ENCODE measurements around the gene TBXA2R.

The TBXA2R gene

GRCh38 chr19:3550947-3551791, 55.5 kb downstream of the TBXA2R start:
- no peak for DNase-seq

GRCh38 chr19:3549816-3550215, 56.9 kb downstream of the TBXA2R start:
- DNase-seq = no peak

GRCh38 chr19:3548606-3549005, 58.1 kb downstream of the TBXA2R start:
- no peak for DNase-seq

DNA sequence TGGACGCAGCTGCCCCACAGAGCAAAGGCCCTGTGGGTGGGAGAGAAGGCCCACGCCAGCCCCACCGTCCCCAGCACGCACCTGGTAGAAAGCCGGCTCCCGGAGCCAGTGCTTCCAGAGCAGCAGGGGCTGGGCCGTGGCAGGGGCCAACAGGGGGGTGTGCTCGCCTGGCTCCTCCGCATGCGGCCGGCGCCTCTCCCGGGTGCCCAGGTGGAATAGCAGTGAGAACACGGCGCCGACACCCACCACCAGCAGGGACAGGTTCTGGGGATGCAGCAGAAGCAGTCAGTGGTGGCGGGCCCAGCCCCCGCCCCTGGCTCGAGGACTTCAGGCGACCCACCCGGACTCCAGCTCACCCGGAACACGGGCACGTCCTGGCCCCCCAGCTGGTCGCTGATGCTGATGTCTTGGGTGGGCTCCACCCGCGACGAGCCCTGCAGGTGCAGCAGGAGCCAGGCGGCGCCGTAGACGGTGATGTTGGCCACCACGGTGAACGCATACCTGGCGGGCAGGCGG, 58.9 kb downstream of the TBXA2R start:
- no peak for DNase-seq

DNA sequence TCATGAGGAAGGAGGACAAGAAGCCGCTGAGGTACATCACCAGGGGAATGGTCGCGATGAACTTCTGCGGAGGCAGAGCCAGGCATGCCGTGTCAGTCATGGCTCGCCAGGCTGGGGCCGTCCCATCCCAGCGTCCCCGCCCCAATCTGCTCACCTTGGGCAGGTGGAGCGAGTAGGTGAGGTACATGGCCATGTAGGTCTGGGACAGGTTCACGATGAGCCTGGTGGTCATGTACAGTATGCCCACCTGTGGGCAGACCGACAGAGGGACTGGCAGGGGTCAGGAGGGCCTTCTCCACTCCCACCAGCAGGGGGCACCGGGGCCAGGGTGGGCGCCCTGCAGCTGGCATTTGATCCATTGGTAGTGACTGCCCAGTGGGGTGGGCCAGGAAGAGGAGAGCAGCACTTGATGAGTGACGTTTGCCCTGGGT, 59.4 kb downstream of the TBXA2R start:
- DNase-seq = peak; percentile 16

DNA sequence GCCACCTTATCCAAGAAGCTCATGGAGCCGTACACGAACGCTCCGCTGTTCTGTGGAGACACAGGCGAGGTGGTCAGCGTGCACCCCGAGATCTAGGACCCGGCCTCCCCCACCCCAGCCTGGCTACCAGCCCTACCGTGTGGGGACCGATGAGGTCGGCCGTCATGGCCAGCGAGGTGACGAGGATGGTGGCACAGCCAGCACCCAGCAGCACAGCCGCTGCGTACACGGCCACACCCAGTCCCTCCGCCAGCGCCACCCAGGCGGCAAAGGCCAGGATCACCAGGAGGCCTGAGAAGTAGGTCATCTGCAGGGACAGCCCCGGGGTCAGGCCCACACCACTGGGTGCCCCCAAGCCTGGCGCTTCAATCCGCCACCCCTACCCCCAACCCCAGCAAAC, 60.6 kb downstream of the TBXA2R start:
- no peak for DNase-seq

- no peak for DNase-seq
Observed at GRCh38 chr19:3545669-3546034, 61.0 kb downstream of the TBXA2R start.

DNA sequence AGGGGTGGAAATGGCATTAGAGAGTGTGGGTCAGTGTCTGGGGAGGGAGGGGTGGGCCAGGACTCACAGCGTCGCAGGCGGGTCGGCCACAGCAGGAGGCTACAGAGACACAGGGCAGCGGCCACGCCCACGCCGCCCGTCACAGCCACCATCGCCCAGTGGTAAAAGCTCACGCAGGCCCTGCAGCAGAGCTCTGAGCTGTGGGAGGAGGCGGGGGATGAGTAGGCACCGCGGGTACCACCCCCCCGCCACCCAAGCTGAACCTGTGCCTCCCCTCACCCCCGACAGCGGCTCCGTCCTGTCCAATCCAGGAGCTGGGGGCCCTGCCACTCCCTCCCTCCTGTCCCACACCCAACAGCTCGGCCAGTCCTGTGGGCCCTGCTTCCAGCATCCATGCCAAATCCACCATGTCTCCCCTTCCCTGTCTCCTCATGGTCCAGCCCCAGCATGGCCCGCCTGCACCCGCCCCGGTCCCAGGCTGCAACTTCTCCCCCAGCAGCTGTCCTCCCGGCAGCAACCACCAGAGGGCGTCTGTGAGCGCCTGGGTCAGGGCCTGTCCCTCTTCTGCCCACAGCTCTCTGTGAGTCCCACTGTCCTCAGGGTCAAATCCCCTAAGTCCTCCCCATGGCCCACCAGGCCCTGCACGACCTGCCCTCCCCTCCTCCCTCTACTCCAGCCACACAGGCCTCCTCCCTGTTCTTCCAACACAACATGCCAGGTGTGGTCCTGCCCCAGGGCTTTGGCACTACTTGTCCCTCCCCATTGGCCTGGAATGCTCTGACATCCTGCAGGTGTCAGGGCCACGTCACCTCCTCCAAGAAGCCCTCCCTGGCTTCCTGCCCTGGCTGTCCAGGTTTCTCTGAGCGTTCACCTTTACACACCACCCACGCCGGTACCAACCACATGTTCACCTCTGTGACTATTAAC, 61.7 kb downstream of the TBXA2R start:
- peak; percentile 74 for DNase-seq

All from effector CD8-positive, alpha-beta T cell (primary cell).